SK-N-SH treated with all-trans-retinoic acid at 6 μM for 48 hours (cell line): ENCODE results near the gene MCEE.

Experiments
- ATAC-seq: fragments of 200-7000 bp; cut with Tn5 transposase; 3 replicates; pipeline ENCODE4 v1.9.1; 2020; ENCODE audit warnings: mild to moderate bottlenecking, moderate library complexity
- ARNTL ChIP-seq: fragments of 450-650 bp; formaldehyde crosslinking; IDR thresholded peaks from 2 replicates; pipeline ENCODE4 v1.5.0; 2020; ENCODE audit warnings: low read depth, mild to moderate bottlenecking, moderate library complexity, borderline replicate concordance
- BACH2 ChIP-seq: fragments of 250-450 bp; sonication (Bioruptor Pico); IDR thresholded peaks from 2 replicates; pipeline ENCODE4 v1.9.0; 2021; ENCODE audit warnings: mild to moderate bottlenecking, borderline replicate concordance
- CSDC2 ChIP-seq: fragments of 250-450 bp; sonication (Bioruptor Pico); IDR thresholded peaks from 2 replicates; pipeline ENCODE4 v1.5.0; 2020; ENCODE audit warnings: mild to moderate bottlenecking, moderate library complexity
- ESRRG ChIP-seq: fragments of 250-450 bp; sonication (Bioruptor Pico); IDR thresholded peaks from 2 replicates; pipeline ENCODE4 v1.6.1; 2021; ENCODE audit warnings: mild to moderate bottlenecking
- GLIS3 ChIP-seq: fragments of 250-450 bp; sonication (Bioruptor Pico); IDR thresholded peaks from 2 replicates; pipeline ENCODE4 v1.5.0; 2020; ENCODE audit warnings: mild to moderate bottlenecking, moderate library complexity
- OSR1 ChIP-seq: fragments of 250-450 bp; sonication (Bioruptor Pico); IDR thresholded peaks from 2 replicates; pipeline ENCODE4 v1.8.0; 2022; ENCODE audit warnings: moderate library complexity, mild to moderate bottlenecking, inconsistent platforms
- POU6F1 ChIP-seq: fragments of 250-450 bp; sonication (Bioruptor Pico); IDR thresholded peaks from 2 replicates; pipeline ENCODE4 v1.8.0; 2021; ENCODE audit warnings: low read depth, mild to moderate bottlenecking, moderate library complexity, borderline replicate concordance
- PPARA ChIP-seq: fragments of 250-450 bp; sonication (Bioruptor Pico); IDR thresholded peaks from 2 replicates; pipeline ENCODE4 v1.5.0; 2020; ENCODE audit warnings: mild to moderate bottlenecking, borderline replicate concordance
- RARB ChIP-seq: fragments of 250-450 bp; sonication (Bioruptor Pico); IDR thresholded peaks from 2 replicates; pipeline ENCODE4 v1.8.0; 2021; ENCODE audit warnings: mild to moderate bottlenecking, moderate library complexity
- SNAI2 ChIP-seq: fragments of 250-450 bp; sonication (Bioruptor Pico); IDR thresholded peaks from 2 replicates; pipeline ENCODE4 v1.5.0; 2020; ENCODE audit warnings: mild to moderate bottlenecking, moderate library complexity
- TOX ChIP-seq: fragments of 250-450 bp; sonication (Bioruptor Pico); IDR thresholded peaks from 2 replicates; pipeline ENCODE4 v1.8.0; 2021; ENCODE audit warnings: mild to moderate bottlenecking, moderate library complexity, borderline replicate concordance
- ZC3H10 ChIP-seq: fragments of 250-450 bp; sonication (Bioruptor Pico); IDR thresholded peaks from 2 replicates; pipeline ENCODE4 v1.5.1; 2021; ENCODE audit warnings: mild to moderate bottlenecking, moderate library complexity
- ZFP30 ChIP-seq: fragments of 450-650 bp; formaldehyde crosslinking; IDR thresholded peaks from 2 replicates; pipeline ENCODE4 v1.5.0; 2022; ENCODE audit warnings: mild to moderate bottlenecking, moderate library complexity
- ZNF565 ChIP-seq: fragments of 450-650 bp; formaldehyde crosslinking; conservative IDR thresholded peaks from 2 replicates; pipeline ENCODE4 v1.5.0; 2020; ENCODE audit warnings: low read depth, mild to moderate bottlenecking, moderate library complexity
- ZNF70 ChIP-seq: fragments of 450-650 bp; formaldehyde crosslinking; IDR thresholded peaks from 2 replicates; pipeline ENCODE4 v1.5.0; 2020; ENCODE audit warnings: mild to moderate bottlenecking, moderate library complexity
- ZNF8 ChIP-seq: fragments of 450-650 bp; formaldehyde crosslinking; IDR thresholded peaks from 2 replicates; pipeline ENCODE4 v1.5.0; 2020; ENCODE audit warnings: mild to moderate bottlenecking, moderate library complexity
- TF ChIP-seq, protein P1 (sequence below): fragments of 250-450 bp; sonication (Bioruptor Pico); IDR thresholded peaks from 2 replicates; pipeline ENCODE4 v1.5.0; 2020; ENCODE audit warnings: mild to moderate bottlenecking, moderate library complexity
- TF ChIP-seq, protein P2 (sequence below): fragments of 250-450 bp; sonication (Bioruptor Pico); IDR thresholded peaks from 2 replicates; pipeline ENCODE4 v1.8.0; 2020; ENCODE audit warnings: mild to moderate bottlenecking, moderate library complexity, borderline replicate concordance
- TF ChIP-seq, protein P3 (sequence below): fragments of 250-450 bp; sonication (Bioruptor Pico); IDR thresholded peaks from 2 replicates; pipeline ENCODE4 v1.5.1; 2021; ENCODE audit warnings: mild to moderate bottlenecking, moderate library complexity
- TF ChIP-seq, protein P4 (sequence below): fragments of 250-450 bp; sonication (Bioruptor Pico); IDR thresholded peaks from 2 replicates; pipeline ENCODE4 v1.5.1; 2020; ENCODE audit warnings: low read depth, mild to moderate bottlenecking, moderate library complexity

Gene MCEE

DNA sequence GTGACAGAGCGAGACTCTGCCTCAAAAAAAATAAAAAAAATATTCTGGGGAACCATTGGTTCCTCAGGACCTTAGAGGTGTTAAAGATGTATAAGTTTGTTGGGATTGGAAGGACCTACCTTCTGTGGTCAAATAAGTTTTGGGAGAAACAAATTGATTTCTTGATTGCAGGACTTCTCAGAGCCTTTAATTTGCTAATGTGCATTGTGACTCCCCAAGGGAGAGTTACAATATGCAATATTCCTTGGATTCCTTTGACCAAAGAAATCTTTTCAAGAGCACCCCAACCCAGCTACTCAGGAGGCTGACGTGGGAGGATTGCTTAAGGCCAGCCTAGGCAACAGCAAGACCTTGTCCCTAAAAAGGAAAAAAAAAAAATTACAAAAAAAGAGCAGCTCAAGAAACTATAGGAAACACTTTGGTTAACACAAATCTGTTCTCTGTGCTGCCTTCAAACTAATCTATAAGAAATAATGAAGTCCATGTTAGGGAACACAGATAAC is 55.1 kb downstream of the MCEE start:
- TF ChIP-seq TOX = no peak
- no peak for TF ChIP-seq PPARA (CRISPR knock-in tag)
- no peak for TF ChIP-seq OSR1 (CRISPR knock-in tag)
- no peak for TF ChIP-seq ZFP30 (CRISPR knock-in tag)
- no peak for TF ChIP-seq ZNF70 (CRISPR knock-in tag)
- no peak for TF ChIP-seq ZC3H10 (CRISPR knock-in tag)
- TF ChIP-seq, protein P1, sequence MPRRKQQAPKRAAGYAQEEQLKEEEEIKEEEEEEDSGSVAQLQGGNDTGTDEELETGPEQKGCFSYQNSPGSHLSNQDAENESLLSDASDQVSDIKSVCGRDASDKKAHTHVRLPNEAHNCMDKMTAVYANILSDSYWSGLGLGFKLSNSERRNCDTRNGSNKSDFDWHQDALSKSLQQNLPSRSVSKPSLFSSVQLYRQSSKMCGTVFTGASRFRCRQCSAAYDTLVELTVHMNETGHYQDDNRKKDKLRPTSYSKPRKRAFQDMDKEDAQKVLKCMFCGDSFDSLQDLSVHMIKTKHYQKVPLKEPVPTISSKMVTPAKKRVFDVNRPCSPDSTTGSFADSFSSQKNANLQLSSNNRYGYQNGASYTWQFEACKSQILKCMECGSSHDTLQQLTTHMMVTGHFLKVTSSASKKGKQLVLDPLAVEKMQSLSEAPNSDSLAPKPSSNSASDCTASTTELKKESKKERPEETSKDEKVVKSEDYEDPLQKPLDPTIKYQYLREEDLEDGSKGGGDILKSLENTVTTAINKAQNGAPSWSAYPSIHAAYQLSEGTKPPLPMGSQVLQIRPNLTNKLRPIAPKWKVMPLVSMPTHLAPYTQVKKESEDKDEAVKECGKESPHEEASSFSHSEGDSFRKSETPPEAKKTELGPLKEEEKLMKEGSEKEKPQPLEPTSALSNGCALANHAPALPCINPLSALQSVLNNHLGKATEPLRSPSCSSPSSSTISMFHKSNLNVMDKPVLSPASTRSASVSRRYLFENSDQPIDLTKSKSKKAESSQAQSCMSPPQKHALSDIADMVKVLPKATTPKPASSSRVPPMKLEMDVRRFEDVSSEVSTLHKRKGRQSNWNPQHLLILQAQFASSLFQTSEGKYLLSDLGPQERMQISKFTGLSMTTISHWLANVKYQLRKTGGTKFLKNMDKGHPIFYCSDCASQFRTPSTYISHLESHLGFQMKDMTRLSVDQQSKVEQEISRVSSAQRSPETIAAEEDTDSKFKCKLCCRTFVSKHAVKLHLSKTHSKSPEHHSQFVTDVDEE (CRISPR knock-in tag) = no peak
- TF ChIP-seq, protein P2, sequence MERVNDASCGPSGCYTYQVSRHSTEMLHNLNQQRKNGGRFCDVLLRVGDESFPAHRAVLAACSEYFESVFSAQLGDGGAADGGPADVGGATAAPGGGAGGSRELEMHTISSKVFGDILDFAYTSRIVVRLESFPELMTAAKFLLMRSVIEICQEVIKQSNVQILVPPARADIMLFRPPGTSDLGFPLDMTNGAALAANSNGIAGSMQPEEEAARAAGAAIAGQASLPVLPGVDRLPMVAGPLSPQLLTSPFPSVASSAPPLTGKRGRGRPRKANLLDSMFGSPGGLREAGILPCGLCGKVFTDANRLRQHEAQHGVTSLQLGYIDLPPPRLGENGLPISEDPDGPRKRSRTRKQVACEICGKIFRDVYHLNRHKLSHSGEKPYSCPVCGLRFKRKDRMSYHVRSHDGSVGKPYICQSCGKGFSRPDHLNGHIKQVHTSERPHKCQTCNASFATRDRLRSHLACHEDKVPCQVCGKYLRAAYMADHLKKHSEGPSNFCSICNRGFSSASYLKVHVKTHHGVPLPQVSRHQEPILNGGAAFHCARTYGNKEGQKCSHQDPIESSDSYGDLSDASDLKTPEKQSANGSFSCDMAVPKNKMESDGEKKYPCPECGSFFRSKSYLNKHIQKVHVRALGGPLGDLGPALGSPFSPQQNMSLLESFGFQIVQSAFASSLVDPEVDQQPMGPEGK (CRISPR knock-in tag) = no peak
- no peak for TF ChIP-seq BACH2 (CRISPR knock-in tag)
- no peak for TF ChIP-seq RARB
- no peak for TF ChIP-seq SNAI2
- TF ChIP-seq, protein P3, sequence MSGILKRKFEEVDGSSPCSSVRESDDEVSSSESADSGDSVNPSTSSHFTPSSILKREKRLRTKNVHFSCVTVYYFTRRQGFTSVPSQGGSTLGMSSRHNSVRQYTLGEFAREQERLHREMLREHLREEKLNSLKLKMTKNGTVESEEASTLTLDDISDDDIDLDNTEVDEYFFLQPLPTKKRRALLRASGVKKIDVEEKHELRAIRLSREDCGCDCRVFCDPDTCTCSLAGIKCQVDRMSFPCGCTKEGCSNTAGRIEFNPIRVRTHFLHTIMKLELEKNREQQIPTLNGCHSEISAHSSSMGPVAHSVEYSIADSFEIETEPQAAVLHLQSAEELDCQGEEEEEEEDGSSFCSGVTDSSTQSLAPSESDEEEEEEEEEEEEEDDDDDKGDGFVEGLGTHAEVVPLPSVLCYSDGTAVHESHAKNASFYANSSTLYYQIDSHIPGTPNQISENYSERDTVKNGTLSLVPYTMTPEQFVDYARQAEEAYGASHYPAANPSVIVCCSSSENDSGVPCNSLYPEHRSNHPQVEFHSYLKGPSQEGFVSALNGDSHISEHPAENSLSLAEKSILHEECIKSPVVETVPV (CRISPR knock-in tag) = no peak
- ATAC-seq = no peak

DNA sequence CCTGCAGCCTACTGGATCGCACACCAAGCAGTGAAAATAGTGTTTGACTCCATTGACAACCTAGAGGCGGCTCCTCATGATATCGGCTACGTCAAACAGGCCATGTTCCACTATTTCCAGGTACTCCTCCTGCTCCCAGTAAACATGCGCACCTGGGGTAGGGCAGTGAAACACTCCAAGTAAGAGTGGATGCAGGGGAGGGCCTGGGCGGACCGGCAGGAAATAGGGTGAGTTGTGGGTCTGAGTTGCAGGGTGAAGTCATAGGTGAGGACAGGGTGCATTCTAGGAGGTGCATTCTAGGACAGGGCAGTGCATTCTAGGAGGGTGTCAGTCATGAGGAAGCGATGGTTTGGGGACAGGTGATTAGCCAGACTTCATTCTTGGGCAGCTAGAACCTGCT is 56.6 kb downstream of the MCEE start:
- no peak for ATAC-seq
- TF ChIP-seq, protein P2 (CRISPR knock-in tag) = no peak
- TF ChIP-seq, protein P1 (CRISPR knock-in tag) = no peak
- TF ChIP-seq POU6F1 (no peak), PPARA (CRISPR knock-in tag) (no peak), GLIS3 (CRISPR knock-in tag) (no peak), ZFP30 (CRISPR knock-in tag) (no peak), ZNF565 (no peak), OSR1 (CRISPR knock-in tag) (no peak), RARB (no peak), ZC3H10 (CRISPR knock-in tag) (no peak), TOX (no peak), SNAI2 (no peak), CSDC2 (CRISPR knock-in tag) (no peak), ESRRG (CRISPR knock-in tag) (no peak), ARNTL (CRISPR knock-in tag) (no peak), ZNF8 (CRISPR knock-in tag) (no peak), BACH2 (CRISPR knock-in tag) (no peak)
- TF ChIP-seq, protein P3 (CRISPR knock-in tag) = no peak
- TF ChIP-seq, protein P4, sequence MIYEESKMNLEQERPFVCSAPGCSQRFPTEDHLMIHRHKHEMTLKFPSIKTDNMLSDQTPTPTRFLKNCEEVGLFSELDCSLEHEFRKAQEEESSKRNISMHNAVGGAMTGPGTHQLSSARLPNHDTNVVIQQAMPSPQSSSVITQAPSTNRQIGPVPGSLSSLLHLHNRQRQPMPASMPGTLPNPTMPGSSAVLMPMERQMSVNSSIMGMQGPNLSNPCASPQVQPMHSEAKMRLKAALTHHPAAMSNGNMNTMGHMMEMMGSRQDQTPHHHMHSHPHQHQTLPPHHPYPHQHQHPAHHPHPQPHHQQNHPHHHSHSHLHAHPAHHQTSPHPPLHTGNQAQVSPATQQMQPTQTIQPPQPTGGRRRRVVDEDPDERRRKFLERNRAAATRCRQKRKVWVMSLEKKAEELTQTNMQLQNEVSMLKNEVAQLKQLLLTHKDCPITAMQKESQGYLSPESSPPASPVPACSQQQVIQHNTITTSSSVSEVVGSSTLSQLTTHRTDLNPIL (CRISPR knock-in tag) = no peak
